Measurements from ENCODE around the gene RFPL1.
"Not testable (repeated sequence)": the region's sequence is repeated elsewhere in the genome, so short reads cannot be mapped to it uniquely, and the experiment has no call there.

RFPL1 gene

GRCh38 chr22:29400576-29400975 lies 37.8 kb upstream of the RFPL1 start:
- TF ChIP-seq CTCF (conservative IDR thresholded peaks at IDR 0.05), result no peak
- TF ChIP-seq ZFX (IDR thresholded peaks at IDR 0.05), result no peak
- H3K27ac ChIP-seq, result no peak overlapping the region

GRCh38 chr22:29401538-29401937 lies 36.8 kb upstream of the RFPL1 start:
- not testable (repeated sequence) for H3K27ac ChIP-seq

- TF ChIP-seq ZFX (IDR thresholded peaks at IDR 0.05) (no peak), CTCF (conservative IDR thresholded peaks at IDR 0.05) (no peak)
- H3K27ac ChIP-seq, result no peak overlapping the region
Observed at GRCh38 chr22:29408940-29409339, 29.4 kb upstream of the RFPL1 start.

GRCh38 chr22:29411569-29412211 lies 26.7 kb upstream of the RFPL1 start:
- H3K27ac ChIP-seq, result not testable (repeated sequence)

- peak; percentile 76 for TF ChIP-seq CTCF (conservative IDR thresholded peaks at IDR 0.05)
- not testable (repeated sequence) for H3K27ac ChIP-seq
Observed at GRCh38 chr22:29412772-29413171, 25.6 kb upstream of the RFPL1 start.

GRCh38 chr22:29414951-29415591 lies 23.3 kb upstream of the RFPL1 start:
- not testable (repeated sequence) for H3K27ac ChIP-seq

GRCh38 chr22:29418704-29419103 lies 19.7 kb upstream of the RFPL1 start:
- not testable (repeated sequence) for H3K27ac ChIP-seq

GRCh38 chr22:29426476-29426875 lies 11.9 kb upstream of the RFPL1 start:
- no peak for TF ChIP-seq CTCF (conservative IDR thresholded peaks at IDR 0.05)
- no peak for TF ChIP-seq ZFX (IDR thresholded peaks at IDR 0.05)

GRCh38 chr22:29427176-29427760 lies 11.1 kb upstream of the RFPL1 start:
- no peak overlapping the region for H3K27ac ChIP-seq
- TF ChIP-seq ZFX (IDR thresholded peaks at IDR 0.05) (no peak), CTCF (conservative IDR thresholded peaks at IDR 0.05) (no peak)

More at GRCh38 chr22:29426476-29426875, 11.9 kb upstream of the RFPL1 start:
- H3K27ac ChIP-seq, result no peak overlapping the region

Measured in C4-2B (cell line).